ENCODE results near the gene MTA3.
"Not testable (repeated sequence)": the region's sequence is repeated elsewhere in the genome, so short reads cannot be mapped to it uniquely, and the experiment has no call there.

The MTA3 gene

GRCh38 chr2:42721898-42722297, 153.5 kb downstream of the MTA3 start:
- Histone ChIP-seq H3K4me3 (ENCODE audit: insufficient read length, low read depth) (no peak overlapping the region), H3K9ac (ENCODE audit: insufficient read length, low read depth) (no peak overlapping the region), H3K36me3 (ENCODE audit: insufficient read depth, insufficient read length, low read length) (no peaks in the 10 kb centered on the region), H3K27me3 (ENCODE audit: insufficient read depth, insufficient read length) (no peaks in the 10 kb centered on the region), H3K4me1 (ENCODE audit: insufficient read depth, insufficient read length) (no peaks in the 10 kb centered on the region), H3K9me3 (ENCODE audit: insufficient read depth, low read length) (no peaks in the 10 kb centered on the region)
- TF ChIP-seq YY1 (IDR thresholded peaks at IDR 0.05; ENCODE audit: insufficient read depth, insufficient read length) (no peak), ZNF274 (IDR thresholded peaks at IDR 0.05; ENCODE audit: low read depth, low read length) (no peak), SUZ12 (IDR thresholded peaks at IDR 0.05; ENCODE audit: extremely low read depth, insufficient read depth, insufficient read length) (no peak)
- DNase-seq (ENCODE audit: low read depth, low spot score), result no peak

GRCh38 chr2:42722320-42723190, 154.1 kb downstream of the MTA3 start:
- peak; percentile 32 for DNase-seq (ENCODE audit: low read depth, low spot score)
- no peak for TF ChIP-seq ZNF274 (IDR thresholded peaks at IDR 0.05; ENCODE audit: low read depth, low read length)
- TF ChIP-seq SUZ12 (IDR thresholded peaks at IDR 0.05; ENCODE audit: extremely low read depth, insufficient read depth, insufficient read length), result no peak
- TF ChIP-seq YY1 (IDR thresholded peaks at IDR 0.05; ENCODE audit: insufficient read depth, insufficient read length), result no peak
- Histone ChIP-seq H3K4me1 (ENCODE audit: insufficient read depth, insufficient read length) (no peaks in the 10 kb centered on the region), H3K4me3 (ENCODE audit: insufficient read length, low read depth) (no peak overlapping the region), H3K36me3 (ENCODE audit: insufficient read depth, insufficient read length, low read length) (no peaks in the 10 kb centered on the region), H3K9me3 (ENCODE audit: insufficient read depth, low read length) (no peaks in the 10 kb centered on the region), H3K27me3 (ENCODE audit: insufficient read depth, insufficient read length) (no peaks in the 10 kb centered on the region), H3K9ac (ENCODE audit: insufficient read length, low read depth) (no peak overlapping the region)

GRCh38 chr2:42723465-42723864, 155.0 kb downstream of the MTA3 start:
- no peak for TF ChIP-seq ZNF274 (IDR thresholded peaks at IDR 0.05; ENCODE audit: low read depth, low read length)
- no peak for TF ChIP-seq SUZ12 (IDR thresholded peaks at IDR 0.05; ENCODE audit: extremely low read depth, insufficient read depth, insufficient read length)
- no peak for TF ChIP-seq YY1 (IDR thresholded peaks at IDR 0.05; ENCODE audit: insufficient read depth, insufficient read length)
- Histone ChIP-seq H3K4me3 (ENCODE audit: insufficient read length, low read depth) (no peak overlapping the region), H3K9ac (ENCODE audit: insufficient read length, low read depth) (no peak overlapping the region), H3K27me3 (ENCODE audit: insufficient read depth, insufficient read length) (no peaks in the 10 kb centered on the region), H3K9me3 (ENCODE audit: insufficient read depth, low read length) (no peaks in the 10 kb centered on the region), H3K4me1 (ENCODE audit: insufficient read depth, insufficient read length) (no peaks in the 10 kb centered on the region), H3K36me3 (ENCODE audit: insufficient read depth, insufficient read length, low read length) (no peaks in the 10 kb centered on the region)
- DNase-seq (ENCODE audit: low read depth, low spot score), result no peak

- H3K9me3 ChIP-seq (ENCODE audit: insufficient read depth, low read length), result 0 out of 2 replicates have a peak, but pooled peaks cover 5% of the 10 kb centered on the region
- DNase-seq (ENCODE audit: low read depth, low spot score), result no peak
- no peak overlapping the region for H3K4me3 ChIP-seq (ENCODE audit: insufficient read length, low read depth)
- no peak overlapping the region for H3K9ac ChIP-seq (ENCODE audit: insufficient read length, low read depth)
- no peaks in the 10 kb centered on the region for H3K27me3 ChIP-seq (ENCODE audit: insufficient read depth, insufficient read length)
- no peaks in the 10 kb centered on the region for H3K4me1 ChIP-seq (ENCODE audit: insufficient read depth, insufficient read length)
- TF ChIP-seq SUZ12 (IDR thresholded peaks at IDR 0.05; ENCODE audit: extremely low read depth, insufficient read depth, insufficient read length), result no peak
- no peaks in the 10 kb centered on the region for H3K36me3 ChIP-seq (ENCODE audit: insufficient read depth, insufficient read length, low read length)
Observed at GRCh38 chr2:42724886-42725285, 156.5 kb downstream of the MTA3 start.

GRCh38 chr2:42725657-42726056, 157.2 kb downstream of the MTA3 start:
- Histone ChIP-seq H3K9me3 (ENCODE audit: insufficient read depth, low read length) (0 out of 2 replicates have a peak, but pooled peaks cover 5% of the 10 kb centered on the region), H3K4me3 (ENCODE audit: insufficient read length, low read depth) (no peak overlapping the region), H3K4me1 (ENCODE audit: insufficient read depth, insufficient read length) (no peaks in the 10 kb centered on the region), H3K9ac (ENCODE audit: insufficient read length, low read depth) (no peak overlapping the region), H3K27me3 (ENCODE audit: insufficient read depth, insufficient read length) (no peaks in the 10 kb centered on the region), H3K36me3 (ENCODE audit: insufficient read depth, insufficient read length, low read length) (no peaks in the 10 kb centered on the region)
- TF ChIP-seq YY1 (IDR thresholded peaks at IDR 0.05; ENCODE audit: insufficient read depth, insufficient read length), result no peak
- no peak for TF ChIP-seq SUZ12 (IDR thresholded peaks at IDR 0.05; ENCODE audit: extremely low read depth, insufficient read depth, insufficient read length)
- TF ChIP-seq ZNF274 (IDR thresholded peaks at IDR 0.05; ENCODE audit: low read depth, low read length), result no peak
- no peak for DNase-seq (ENCODE audit: low read depth, low spot score)

- Histone ChIP-seq H3K4me3 (ENCODE audit: insufficient read length, low read depth) (no peak overlapping the region), H3K4me1 (ENCODE audit: insufficient read depth, insufficient read length) (no peaks in the 10 kb centered on the region), H3K9me3 (ENCODE audit: insufficient read depth, low read length) (0 out of 2 replicates have a peak, but pooled peaks cover 5% of the 10 kb centered on the region), H3K27me3 (ENCODE audit: insufficient read depth, insufficient read length) (no peaks in the 10 kb centered on the region), H3K9ac (ENCODE audit: insufficient read length, low read depth) (no peak overlapping the region), H3K36me3 (ENCODE audit: insufficient read depth, insufficient read length, low read length) (no peaks in the 10 kb centered on the region)
- no peak for DNase-seq (ENCODE audit: low read depth, low spot score)
- TF ChIP-seq ZNF274 (IDR thresholded peaks at IDR 0.05; ENCODE audit: low read depth, low read length), result no peak
- TF ChIP-seq YY1 (IDR thresholded peaks at IDR 0.05; ENCODE audit: insufficient read depth, insufficient read length), result no peak
- no peak for TF ChIP-seq SUZ12 (IDR thresholded peaks at IDR 0.05; ENCODE audit: extremely low read depth, insufficient read depth, insufficient read length)
Observed at GRCh38 chr2:42726680-42727079, 158.2 kb downstream of the MTA3 start.

GRCh38 chr2:42731316-42731715, 162.9 kb downstream of the MTA3 start:
- not testable (repeated sequence) for H3K36me3 ChIP-seq (ENCODE audit: insufficient read depth, insufficient read length, low read length); H3K4me3 ChIP-seq (ENCODE audit: insufficient read length, low read depth); H3K27me3 ChIP-seq (ENCODE audit: insufficient read depth, insufficient read length); H3K9ac ChIP-seq (ENCODE audit: insufficient read length, low read depth); DNase-seq (ENCODE audit: low read depth, low spot score); H3K4me1 ChIP-seq (ENCODE audit: insufficient read depth, insufficient read length)
- peaks cover 18% of the 10 kb centered on the region; the same call in 1 of the 2 replicates for H3K9me3 ChIP-seq (ENCODE audit: insufficient read depth, low read length)
